H1 (cell line): ENCODE measurements around the gene ZNF33A. TPM values are rescaled to one million over a fixed set of nuclear protein-coding genes. Genes with fewer than 3 reads are reported as not detected.

Source experiments
- CTCF ChIA-PET: fragments of 300-600 bp; sonication (Branson Sonifier 250); formaldehyde crosslinking; loops from one replicate; lab custom pipeline; 2021; ENCODE audit not compliant: partially characterized antibody; lab: Charles Lee
- POLR2A ChIA-PET: fragments of 300-600 bp; sonication (Branson Sonifier 250); formaldehyde crosslinking; loops from one replicate; lab custom pipeline; 2021; ENCODE audit warnings: inconsistent platforms; ENCODE audit not compliant: partially characterized antibody; lab: Charles Lee
- DNase-seq, 2 experiments: peaks; one replicate each; pipeline versions ENCODE4 v3.0.0 to v3.0.0-alpha.2; 2010 to 2022; ENCODE audit warnings: low spot score in 2 of 2, low read depth in 1 of 2, mixed read lengths in 1 of 2
- FAIRE-seq: peaks from 2 replicates; lab custom pipeline; 2011; peaks lifted over from hg19 to GRCh38; lab: Jason Lieb, UNC
- H2AFZ ChIP-seq: 2 replicates; pipeline ENCODE4 v1.8.1; 2012; ENCODE audit warnings: low read length, inconsistent platforms
- H2AK5ac ChIP-seq: 2 replicates; pipeline ENCODE4 v1.6.1; 2013; ENCODE audit warnings: low read depth, low read length
- H2BK120ac ChIP-seq: replicated peaks from 2 replicates; pipeline ENCODE3; 2013; ENCODE audit warnings: low read depth, low read length, inconsistent platforms
- H2BK12ac ChIP-seq: 2 replicates; pipeline ENCODE4 v1.6.1; 2013; ENCODE audit warnings: low read depth, low read length
- H2BK15ac ChIP-seq: 2 replicates; pipeline ENCODE4 v1.6.1; 2013; ENCODE audit warnings: low read length
- H2BK20ac ChIP-seq: 2 replicates; pipeline ENCODE4 v1.6.1; 2013; ENCODE audit warnings: low read length
- H2BK5ac ChIP-seq: 2 replicates; pipeline ENCODE4 v1.6.1; 2013; ENCODE audit warnings: low read depth, low read length
- H3K14ac ChIP-seq: 2 replicates; pipeline ENCODE4 v1.6.1; 2013; ENCODE audit warnings: inconsistent platforms; ENCODE audit not compliant: insufficient read length
- H3K18ac ChIP-seq: 2 replicates; pipeline ENCODE4 v1.6.1; 2013; ENCODE audit warnings: low read length; ENCODE audit errors: extremely low read depth
- H3K23ac ChIP-seq: 2 replicates; pipeline ENCODE4 v1.6.1; 2013; ENCODE audit warnings: inconsistent platforms; ENCODE audit not compliant: insufficient read length
- H3K23me2 ChIP-seq: 2 replicates; pipeline ENCODE4 v1.6.1; 2013; ENCODE audit warnings: low read depth, low read length
- H3K27ac ChIP-seq: 2 replicates; pipeline ENCODE4 v1.6.1; 2011; ENCODE audit warnings: low read depth, low read length, inconsistent platforms
- H3K27me3 ChIP-seq, 4 experiments: replicated peaks in 1 of 4; 1 replicate in 1 of 4; 2 replicates in 3 of 4; pipeline versions ENCODE4 v1.6.1 to v1.8.1; 2011 to 2013; ENCODE audit warnings: low read length in 3 of 4, mild to moderate bottlenecking in 3 of 4, inconsistent platforms in 2 of 4, mixed read lengths in 2 of 4, moderate library complexity in 1 of 4; ENCODE audit not compliant: control insufficient read depth in 3 of 4, insufficient read depth in 3 of 4; ENCODE audit errors: extremely low read depth in 1 of 4
- H3K36me3 ChIP-seq, 4 experiments: 2 replicates each; pipeline versions ENCODE4 v1.6.1 to v1.8.1; 2011 to 2013; ENCODE audit warnings: mild to moderate bottlenecking in 4 of 4, low read length in 3 of 4, moderate library complexity in 2 of 4, control low read depth in 1 of 4, inconsistent platforms in 1 of 4; ENCODE audit not compliant: insufficient read depth in 4 of 4, control insufficient read depth in 2 of 4
- H3K4ac ChIP-seq: replicated peaks from 2 replicates; pipeline ENCODE3; 2013; ENCODE audit warnings: low read length, low read depth, mixed read lengths, inconsistent platforms; ENCODE audit not compliant: insufficient read length
- H3K4me1 ChIP-seq, 4 experiments: replicated peaks in 1 of 4; 1 replicate in 1 of 4; 2 replicates in 3 of 4; pipeline versions ENCODE4 v1.6.1 to v1.8.1; 2011 to 2013; ENCODE audit warnings: low read length in 3 of 4, inconsistent platforms in 2 of 4, mixed read lengths in 1 of 4; ENCODE audit not compliant: insufficient read depth in 4 of 4, control insufficient read depth in 3 of 4
- H3K4me2 ChIP-seq, 2 experiments: 2 replicates each; pipeline versions ENCODE4 v1.6.1 to v1.8.1; 2011 to 2013; ENCODE audit warnings: low read depth in 2 of 2, low read length in 2 of 2, control low read depth in 1 of 2, inconsistent platforms in 1 of 2, mild to moderate bottlenecking in 1 of 2; ENCODE audit not compliant: insufficient read depth in 1 of 2
- H3K4me3 ChIP-seq, 4 experiments: fragments of 200-600, 300-600 bp in 1 of 4; sonication (generic), shearing (Covaris generic), sonication (Bioruptor Twin) in 1 of 4; 2 replicates each; pipeline versions ENCODE4 v1.5.1 to v1.8.1; 2011 to 2016; ENCODE audit warnings: low read length in 4 of 4, low read depth in 3 of 4, control low read depth in 2 of 4, inconsistent platforms in 2 of 4, mild to moderate bottlenecking in 2 of 4, mixed read lengths in 1 of 4, moderate library complexity in 1 of 4; ENCODE audit not compliant: insufficient read depth in 2 of 4; ENCODE audit errors: extremely low read depth in 1 of 4
- H3K56ac ChIP-seq: replicated peaks from 2 replicates; pipeline ENCODE3; 2013; ENCODE audit warnings: low read depth, mild to moderate bottlenecking, mixed read lengths, low read length, inconsistent platforms; ENCODE audit not compliant: insufficient read length
- H3K79me1 ChIP-seq: 2 replicates; pipeline ENCODE4 v1.6.1; 2013; ENCODE audit warnings: low read depth, low read length, control low read depth
- H3K79me2 ChIP-seq, 2 experiments: 2 replicates each; pipeline versions ENCODE4 v1.6.1 to v1.8.1; 2012 to 2013; ENCODE audit warnings: low read length in 2 of 2, mild to moderate bottlenecking in 2 of 2, inconsistent platforms in 1 of 2; ENCODE audit not compliant: insufficient read depth in 2 of 2, control insufficient read depth in 1 of 2
- H3K9ac ChIP-seq, 4 experiments: replicated peaks in 1 of 4; 1 replicate in 1 of 4; 2 replicates in 3 of 4; pipeline versions ENCODE4 v1.6.1 to v1.8.1; 2011 to 2013; ENCODE audit warnings: low read depth in 3 of 4, low read length in 3 of 4, control low read depth in 2 of 4, mild to moderate bottlenecking in 2 of 4, moderate library complexity in 2 of 4, inconsistent platforms in 1 of 4; ENCODE audit errors: extremely low read depth in 1 of 4
- H3K9me3 ChIP-seq, 2 experiments: 2 replicates each; pipeline versions ENCODE4 v1.6.1 to v1.8.1; 2012 to 2013; ENCODE audit warnings: mild to moderate bottlenecking in 2 of 2, moderate library complexity in 2 of 2, control low read depth in 1 of 2, inconsistent platforms in 1 of 2, low read depth in 1 of 2, low read length in 1 of 2, mixed read lengths in 1 of 2; ENCODE audit not compliant: insufficient read depth in 2 of 2
- H4K20me1 ChIP-seq, 2 experiments: replicated peaks in 1 of 2; 2 replicates each; pipeline versions ENCODE3 to v1.8.1; 2011 to 2013; ENCODE audit warnings: inconsistent platforms in 2 of 2, low read length in 2 of 2, mild to moderate bottlenecking in 1 of 2; ENCODE audit not compliant: insufficient read depth in 2 of 2, control insufficient read depth in 1 of 2
- H4K5ac ChIP-seq: 2 replicates; pipeline ENCODE4 v1.6.1; 2013; ENCODE audit warnings: low read length, low read depth, mixed read lengths, inconsistent platforms; ENCODE audit not compliant: insufficient read length
- H4K8ac ChIP-seq: 2 replicates; pipeline ENCODE4 v1.8.0; 2013; ENCODE audit warnings: mild to moderate bottlenecking, moderate library complexity, low read length, inconsistent platforms; ENCODE audit not compliant: insufficient read depth; ENCODE audit errors: extremely low read depth
- H4K91ac ChIP-seq: replicated peaks from 2 replicates; pipeline ENCODE3; 2013; ENCODE audit warnings: low read length, mixed read lengths, inconsistent platforms; ENCODE audit not compliant: insufficient read length
- BCL11A ChIP-seq, 2 experiments: IDR thresholded peaks; one replicate each; pipeline ENCODE4 v1.6.1; 2011; ENCODE audit warnings: low read depth in 2 of 2, low read length in 2 of 2, mild to moderate bottlenecking in 2 of 2
- CHD2 ChIP-seq: IDR thresholded peaks from 2 replicates; pipeline ENCODE4 v1.6.1; 2012; ENCODE audit warnings: low read length, improper control_type of control experiment
- CTBP2 ChIP-seq: IDR thresholded peaks from 2 replicates; pipeline ENCODE4 v1.7.0; 2011; ENCODE audit warnings: borderline replicate concordance, mild to moderate bottlenecking, moderate library complexity, mixed read lengths, low read length; ENCODE audit not compliant: insufficient read depth, insufficient read length
- EGR1 ChIP-seq: IDR thresholded peaks from 2 replicates; pipeline ENCODE4 v1.6.1; 2011; ENCODE audit warnings: low read depth, low read length, borderline replicate concordance
- EZH2 ChIP-seq: fragments of 200-600 bp; sonication (generic); IDR thresholded peaks from 2 replicates; pipeline ENCODE4 v1.7.1; 2012; ENCODE audit warnings: low read depth, mild to moderate bottlenecking, moderate library complexity, low read length, inconsistent platforms; ENCODE audit not compliant: severe bottlenecking
- HDAC6 ChIP-seq: IDR thresholded peaks from one replicate; pipeline ENCODE4 v1.7.1; 2012; ENCODE audit warnings: low read depth, mild to moderate bottlenecking, inconsistent platforms, low read length, moderate library complexity
- NRF1 ChIP-seq: IDR thresholded peaks from 2 replicates; pipeline ENCODE4 v1.6.1; 2011; ENCODE audit warnings: mild to moderate bottlenecking, low read depth, low read length, improper control_type of control experiment
- PHF8 ChIP-seq: fragments of 200-600 bp; sonication (generic); conservative IDR thresholded peaks from 2 replicates; pipeline ENCODE4 v1.7.1; 2012; ENCODE audit warnings: low read depth, mild to moderate bottlenecking, inconsistent platforms, low read length, moderate library complexity
- RAD21 ChIP-seq, 2 experiments: IDR thresholded peaks in 1 of 2; conservative IDR thresholded peaks in 1 of 2; 2 replicates each; pipeline ENCODE4 v1.6.1; 2011; ENCODE audit warnings: low read depth in 2 of 2, low read length in 2 of 2, improper control_type of control experiment in 1 of 2, inconsistent platforms in 1 of 2, mild to moderate bottlenecking in 1 of 2, moderate library complexity in 1 of 2
- SP2 ChIP-seq: IDR thresholded peaks from 2 replicates; pipeline ENCODE4 v1.6.1; 2012; ENCODE audit warnings: mild to moderate bottlenecking, low read length, inconsistent platforms
- SRF ChIP-seq: IDR thresholded peaks from 2 replicates; pipeline ENCODE4 v1.6.1; 2011; ENCODE audit warnings: mild to moderate bottlenecking, low read depth, low read length, moderate library complexity
- SUZ12 ChIP-seq: fragments of 200-600 bp; sonication (generic); IDR thresholded peaks from 2 replicates; pipeline ENCODE4 v1.6.1; 2012; ENCODE audit warnings: mild to moderate bottlenecking, inconsistent platforms, low read length, moderate library complexity, mixed read lengths
- USF2 ChIP-seq: IDR thresholded peaks from 2 replicates; pipeline ENCODE4 v1.6.1; 2011; ENCODE audit warnings: low read length, improper control_type of control experiment
- WGBS, 2 experiments: shearing (Covaris generic) in 1 of 2; methylation state at CpG; one replicate each; pipeline versions ENCODE4 v1.1.6 to v1.1.7; 2013 to 2015; ENCODE audit warnings: low lambda C conversion rate in 2 of 2, mixed read lengths in 2 of 2, inconsistent platforms in 1 of 2, low coverage in 1 of 2, missing lambda C conversion rate in 1 of 2; ENCODE audit not compliant: insufficient replicate concordance in 2 of 2, insufficient coverage in 1 of 2, insufficient read length in 1 of 2; ENCODE audit errors: extremely low coverage in 1 of 2, missing lambda C conversion rate in 1 of 2; 5-methylcytosine and 5-hydroxymethylcytosine counted together
- polyA plus RNA-seq, 7 experiments: library from polyadenylated mRNA; depleted of rRNA in 3 of 7; stranded (reverse) in 5 of 7; unstranded in 2 of 7; fragments of >200 nt in 5 of 7; fragments of 200-250 nt in 2 of 7; gene quantifications; 1 replicate in 5 of 7; 2 replicates in 1 of 7; 4 replicates in 1 of 7; pipeline versions ENCODE4 v1.2.1 to v1.2.3, GENCODE V29; 2011 to 2013; ENCODE audit warnings: missing spikeins in 2 of 7, mixed read lengths in 2 of 7
- total RNA-seq: library from RNA; stranded (reverse); fragmentation: NEBNext Ultra II Directional; extraction: Animal tissue kit (Norgen Biotek cat#: 25700); gene quantifications from 2 replicates; pipeline ENCODE4 v1.2.1, GENCODE V29; 2021

The ZNF33A gene
- total and polyA plus RNA-seq, 2 of the 8 experiments (the other 6 are each of a cell fraction or from before 2014, with no cell fraction given) = 6.0 to 48.3 TPM

GRCh38 chr10:38050212-38050611 lies 39.7 kb downstream of the ZNF33A start:
- H4K91ac ChIP-seq = no peak overlapping the region
- peaks cover 3 to 26% (median 13%) of the 10 kb centered on the region in 4 experiments; a peak in 6 of 8 replicates for H3K36me3 ChIP-seq
- no peak overlapping the region for H3K9ac ChIP-seq
- no peaks in the 10 kb centered on the region for H3K4me1 ChIP-seq
- POLR2A ChIA-PET = no interaction called here
- H3K79me2 ChIP-seq = no peaks in the 10 kb centered on the region
- no peak overlapping the region for H2BK12ac ChIP-seq
- H3K18ac ChIP-seq = no peak overlapping the region
- no peak overlapping the region for H2BK15ac ChIP-seq
- no peaks in the 10 kb centered on the region for H3K27me3 ChIP-seq
- no peak overlapping the region for H4K5ac ChIP-seq
- no peak overlapping the region for H2AK5ac ChIP-seq
- H3K23ac ChIP-seq = no peak overlapping the region
- H3K27ac ChIP-seq = no peak overlapping the region
- no peaks in the 10 kb centered on the region for H3K23me2 ChIP-seq
- H3K4ac ChIP-seq = no peak overlapping the region
- FAIRE-seq (no peak), DNase-seq (no peak)
- H3K79me1 ChIP-seq = no peaks in the 10 kb centered on the region
- H2AFZ ChIP-seq = no peak overlapping the region
- no peak overlapping the region for H3K56ac ChIP-seq
- H3K14ac ChIP-seq = no peak overlapping the region
- no peak overlapping the region for H3K4me3 ChIP-seq
- CTCF ChIA-PET = no interaction called here
- peaks cover 31 to 41% of the 10 kb centered on the region in 2 experiments for H3K9me3 ChIP-seq
- H4K20me1 ChIP-seq = no peaks in the 10 kb centered on the region
- H3K4me2 ChIP-seq = no peak overlapping the region
- no peak overlapping the region for H2BK5ac ChIP-seq
- WGBS, 2 experiments = 78% methylated on average over 1 of the region's 1 CpG; no CpG with 5 or more reads in 1 of the 2 experiments
- no peak overlapping the region for H4K8ac ChIP-seq
- no peak overlapping the region for H2BK120ac ChIP-seq
- no peak overlapping the region for H2BK20ac ChIP-seq
- TF ChIP-seq PHF8 (no peak), RAD21 (IDR thresholded peaks at IDR 0.05 in 1 of 2, conservative IDR thresholded peaks at IDR 0.05 in 1 of 2; ENCODE audit: low read depth in 2 of 2, low read length in 2 of 2) (no peak), USF2 (no peak), EZH2 (no peak), SUZ12 (no peak), CTBP2 (no peak), CHD2 (no peak), EGR1 (no peak), SP2 (no peak), HDAC6 (no peak), SRF (no peak), BCL11A (IDR thresholded peaks at IDR 0.05; ENCODE audit: low read depth in 2 of 2, low read length in 2 of 2) (no peak), NRF1 (no peak)
